ENCODE results near the gene GNG3. TPM values are rescaled to one million over a fixed set of nuclear protein-coding genes. Genes with fewer than 3 reads are reported as not detected.

Gene GNG3
- total RNA-seq, 1 donor from 2014 or later, result not detected

GRCh38 chr11:62757846-62758788 lies 50.6 kb downstream of the GNG3 start:
- Histone ChIP-seq H3K36me3 (no peaks in the 10 kb centered on the region), H3K9me3 (no peaks in the 10 kb centered on the region), H3K27me3 (no peaks in the 10 kb centered on the region), H3K4me1 (peaks cover 14% of the 10 kb centered on the region in 2 donors), H3K4me3 (no peak overlapping the region), H3K27ac (no peak overlapping the region)
- no peak for TF ChIP-seq CTCF (IDR thresholded peaks at IDR 0.05)
- DNase-seq (ENCODE audit: low spot score in 2 of 2), result no peak
- intact Hi-C loops (cut with DNase I), result no loop called here

Other genes with a start within 250 kb of the GNG3 start
- gene AHNAK, start 160.9 kb upstream of the GNG3 start, total RNA-seq, result 718 TPM
- gene EEF1G, start 133.8 kb upstream of the GNG3 start, total RNA-seq, result 1,083 TPM
- 18.4 TPM for gene TUT1, start 116.2 kb upstream of the GNG3 start, total RNA-seq
- gene MTA2, start 105.8 kb upstream of the GNG3 start, total RNA-seq, result 79.2 TPM
- gene EML3, start 94.9 kb upstream of the GNG3 start, total RNA-seq, result 207 TPM
- gene ROM1, start 94.4 kb upstream of the GNG3 start, total RNA-seq, result not detected
- 61.3 TPM for gene B3GAT3, start 85.7 kb upstream of the GNG3 start, total RNA-seq
- gene GANAB, start 61.1 kb upstream of the GNG3 start, total RNA-seq, result 326 TPM
- 8.1 TPM for gene INTS5, start 54.4 kb upstream of the GNG3 start, total RNA-seq
- gene C11orf98, start 42.5 kb upstream of the GNG3 start, total RNA-seq, result 49.8 TPM
- not detected for gene CSKMT, start 42.4 kb upstream of the GNG3 start, total RNA-seq
- 3.9 TPM for gene UQCC3, start 36.0 kb upstream of the GNG3 start, total RNA-seq
- not detected for gene LBHD1, start 35.4 kb upstream of the GNG3 start, total RNA-seq
- 60.2 TPM for gene UBXN1, start 28.6 kb upstream of the GNG3 start, total RNA-seq
- 12.1 TPM for gene LRRN4CL, start 18.1 kb upstream of the GNG3 start, total RNA-seq
- 55.9 TPM for gene BSCL2, start 252 bp upstream of the GNG3 start, total RNA-seq
- 14.6 TPM for gene HNRNPUL2, start 19.8 kb downstream of the GNG3 start, total RNA-seq
- gene TTC9C, start 20.8 kb downstream of the GNG3 start, total RNA-seq, result 1.4 TPM
- gene ZBTB3, start 46.5 kb downstream of the GNG3 start, total RNA-seq, result 2.9 TPM
- gene POLR2G, start 53.9 kb downstream of the GNG3 start, total RNA-seq, result 110 TPM
- gene TAF6L, start 63.7 kb downstream of the GNG3 start, total RNA-seq, result 51.7 TPM
- gene TMEM179B, start 79.7 kb downstream of the GNG3 start, total RNA-seq, result 102 TPM
- 92.5 TPM for gene TMEM223, start 84.3 kb downstream of the GNG3 start, total RNA-seq
- gene NXF1, start 97.8 kb downstream of the GNG3 start, total RNA-seq, result 41.8 TPM
- 40.3 TPM for gene STX5, start 124.4 kb downstream of the GNG3 start, total RNA-seq
- gene TEX54, start 125.2 kb downstream of the GNG3 start, total RNA-seq, result not detected
- gene WDR74, start 131.9 kb downstream of the GNG3 start, total RNA-seq, result 28.7 TPM
- 143 TPM for gene SLC3A2, start 173.2 kb downstream of the GNG3 start, total RNA-seq
- gene CHRM1, start 213.7 kb downstream of the GNG3 start, total RNA-seq, result not detected